PC-9 (cell line): ENCODE data around the gene AKAP8.

Source experiments
- CTCF ChIP-seq: fragments of 200-600 bp; sonication (generic); conservative IDR thresholded peaks from 2 replicates; pipeline ENCODE4 v1.6.1; 2017; ENCODE audit warnings: mixed run types, antibody characterized with exemption, mild to moderate bottlenecking, moderate library complexity
- EZH2 ChIP-seq: fragments of 200-600 bp; sonication (generic); IDR thresholded peaks from 2 replicates; pipeline ENCODE4 v1.8.0; 2017; ENCODE audit warnings: antibody characterized with exemption, low read depth

GRCh38 chr19:15371786-15372380, 7.7 kb downstream of the AKAP8 start:
- TF ChIP-seq CTCF (no peak), EZH2 (no peak)
